H1 (cell line): ENCODE data around the gene OXA1L. TPM values are rescaled to one million over a fixed set of nuclear protein-coding genes. Genes with fewer than 3 reads are reported as not detected.
"Not testable (repeated sequence)": the region's sequence is repeated elsewhere in the genome, so short reads cannot be mapped to it uniquely, and the experiment has no call there.

ENCODE experiments used
- CTCF ChIA-PET: fragments of 300-600 bp; sonication (Branson Sonifier 250); formaldehyde crosslinking; loops from one replicate; lab custom pipeline; 2021; ENCODE audit not compliant: partially characterized antibody; lab: Charles Lee
- POLR2A ChIA-PET: fragments of 300-600 bp; sonication (Branson Sonifier 250); formaldehyde crosslinking; loops from one replicate; lab custom pipeline; 2021; ENCODE audit warnings: inconsistent platforms; ENCODE audit not compliant: partially characterized antibody; lab: Charles Lee
- DNase-seq, 2 experiments: peaks; one replicate each; pipeline versions ENCODE4 v3.0.0 to v3.0.0-alpha.2; 2010 to 2022; ENCODE audit warnings: low spot score in 2 of 2, low read depth in 1 of 2, mixed read lengths in 1 of 2
- FAIRE-seq: peaks from 2 replicates; lab custom pipeline; 2011; peaks lifted over from hg19 to GRCh38; lab: Jason Lieb, UNC
- H2AFZ ChIP-seq: 2 replicates; pipeline ENCODE4 v1.8.1; 2012; ENCODE audit warnings: low read length, inconsistent platforms
- H2AK5ac ChIP-seq: 2 replicates; pipeline ENCODE4 v1.6.1; 2013; ENCODE audit warnings: low read depth, low read length
- H2BK120ac ChIP-seq: replicated peaks from 2 replicates; pipeline ENCODE3; 2013; ENCODE audit warnings: low read depth, low read length, inconsistent platforms
- H2BK12ac ChIP-seq: 2 replicates; pipeline ENCODE4 v1.6.1; 2013; ENCODE audit warnings: low read depth, low read length
- H2BK15ac ChIP-seq: 2 replicates; pipeline ENCODE4 v1.6.1; 2013; ENCODE audit warnings: low read length
- H2BK20ac ChIP-seq: 2 replicates; pipeline ENCODE4 v1.6.1; 2013; ENCODE audit warnings: low read length
- H2BK5ac ChIP-seq: 2 replicates; pipeline ENCODE4 v1.6.1; 2013; ENCODE audit warnings: low read depth, low read length
- H3K14ac ChIP-seq: 2 replicates; pipeline ENCODE4 v1.6.1; 2013; ENCODE audit warnings: inconsistent platforms; ENCODE audit not compliant: insufficient read length
- H3K18ac ChIP-seq: 2 replicates; pipeline ENCODE4 v1.6.1; 2013; ENCODE audit warnings: low read length; ENCODE audit errors: extremely low read depth
- H3K23ac ChIP-seq: 2 replicates; pipeline ENCODE4 v1.6.1; 2013; ENCODE audit warnings: inconsistent platforms; ENCODE audit not compliant: insufficient read length
- H3K23me2 ChIP-seq: 2 replicates; pipeline ENCODE4 v1.6.1; 2013; ENCODE audit warnings: low read depth, low read length
- H3K27ac ChIP-seq: 2 replicates; pipeline ENCODE4 v1.6.1; 2011; ENCODE audit warnings: low read depth, low read length, inconsistent platforms
- H3K27me3 ChIP-seq, 4 experiments: replicated peaks in 1 of 4; 1 replicate in 1 of 4; 2 replicates in 3 of 4; pipeline versions ENCODE4 v1.6.1 to v1.8.1; 2011 to 2013; ENCODE audit warnings: low read length in 3 of 4, mild to moderate bottlenecking in 3 of 4, inconsistent platforms in 2 of 4, mixed read lengths in 2 of 4, moderate library complexity in 1 of 4; ENCODE audit not compliant: control insufficient read depth in 3 of 4, insufficient read depth in 3 of 4; ENCODE audit errors: extremely low read depth in 1 of 4
- H3K36me3 ChIP-seq, 4 experiments: 2 replicates each; pipeline versions ENCODE4 v1.6.1 to v1.8.1; 2011 to 2013; ENCODE audit warnings: mild to moderate bottlenecking in 4 of 4, low read length in 3 of 4, moderate library complexity in 2 of 4, control low read depth in 1 of 4, inconsistent platforms in 1 of 4; ENCODE audit not compliant: insufficient read depth in 4 of 4, control insufficient read depth in 2 of 4
- H3K4ac ChIP-seq: replicated peaks from 2 replicates; pipeline ENCODE3; 2013; ENCODE audit warnings: low read length, low read depth, mixed read lengths, inconsistent platforms; ENCODE audit not compliant: insufficient read length
- H3K4me1 ChIP-seq, 4 experiments: replicated peaks in 1 of 4; 1 replicate in 1 of 4; 2 replicates in 3 of 4; pipeline versions ENCODE4 v1.6.1 to v1.8.1; 2011 to 2013; ENCODE audit warnings: low read length in 3 of 4, inconsistent platforms in 2 of 4, mixed read lengths in 1 of 4; ENCODE audit not compliant: insufficient read depth in 4 of 4, control insufficient read depth in 3 of 4
- H3K4me2 ChIP-seq, 2 experiments: 2 replicates each; pipeline versions ENCODE4 v1.6.1 to v1.8.1; 2011 to 2013; ENCODE audit warnings: low read depth in 2 of 2, low read length in 2 of 2, control low read depth in 1 of 2, inconsistent platforms in 1 of 2, mild to moderate bottlenecking in 1 of 2; ENCODE audit not compliant: insufficient read depth in 1 of 2
- H3K4me3 ChIP-seq, 4 experiments: fragments of 200-600, 300-600 bp in 1 of 4; sonication (generic), shearing (Covaris generic), sonication (Bioruptor Twin) in 1 of 4; 2 replicates each; pipeline versions ENCODE4 v1.5.1 to v1.8.1; 2011 to 2016; ENCODE audit warnings: low read length in 4 of 4, low read depth in 3 of 4, control low read depth in 2 of 4, inconsistent platforms in 2 of 4, mild to moderate bottlenecking in 2 of 4, mixed read lengths in 1 of 4, moderate library complexity in 1 of 4; ENCODE audit not compliant: insufficient read depth in 2 of 4; ENCODE audit errors: extremely low read depth in 1 of 4
- H3K56ac ChIP-seq: replicated peaks from 2 replicates; pipeline ENCODE3; 2013; ENCODE audit warnings: low read depth, mild to moderate bottlenecking, mixed read lengths, low read length, inconsistent platforms; ENCODE audit not compliant: insufficient read length
- H3K79me1 ChIP-seq: 2 replicates; pipeline ENCODE4 v1.6.1; 2013; ENCODE audit warnings: low read depth, low read length, control low read depth
- H3K79me2 ChIP-seq, 2 experiments: 2 replicates each; pipeline versions ENCODE4 v1.6.1 to v1.8.1; 2012 to 2013; ENCODE audit warnings: low read length in 2 of 2, mild to moderate bottlenecking in 2 of 2, inconsistent platforms in 1 of 2; ENCODE audit not compliant: insufficient read depth in 2 of 2, control insufficient read depth in 1 of 2
- H3K9ac ChIP-seq, 4 experiments: replicated peaks in 1 of 4; 1 replicate in 1 of 4; 2 replicates in 3 of 4; pipeline versions ENCODE4 v1.6.1 to v1.8.1; 2011 to 2013; ENCODE audit warnings: low read depth in 3 of 4, low read length in 3 of 4, control low read depth in 2 of 4, mild to moderate bottlenecking in 2 of 4, moderate library complexity in 2 of 4, inconsistent platforms in 1 of 4; ENCODE audit errors: extremely low read depth in 1 of 4
- H3K9me3 ChIP-seq, 2 experiments: 2 replicates each; pipeline versions ENCODE4 v1.6.1 to v1.8.1; 2012 to 2013; ENCODE audit warnings: mild to moderate bottlenecking in 2 of 2, moderate library complexity in 2 of 2, control low read depth in 1 of 2, inconsistent platforms in 1 of 2, low read depth in 1 of 2, low read length in 1 of 2, mixed read lengths in 1 of 2; ENCODE audit not compliant: insufficient read depth in 2 of 2
- H4K20me1 ChIP-seq, 2 experiments: replicated peaks in 1 of 2; 2 replicates each; pipeline versions ENCODE3 to v1.8.1; 2011 to 2013; ENCODE audit warnings: inconsistent platforms in 2 of 2, low read length in 2 of 2, mild to moderate bottlenecking in 1 of 2; ENCODE audit not compliant: insufficient read depth in 2 of 2, control insufficient read depth in 1 of 2
- H4K5ac ChIP-seq: 2 replicates; pipeline ENCODE4 v1.6.1; 2013; ENCODE audit warnings: low read length, low read depth, mixed read lengths, inconsistent platforms; ENCODE audit not compliant: insufficient read length
- H4K8ac ChIP-seq: 2 replicates; pipeline ENCODE4 v1.8.0; 2013; ENCODE audit warnings: mild to moderate bottlenecking, moderate library complexity, low read length, inconsistent platforms; ENCODE audit not compliant: insufficient read depth; ENCODE audit errors: extremely low read depth
- H4K91ac ChIP-seq: replicated peaks from 2 replicates; pipeline ENCODE3; 2013; ENCODE audit warnings: low read length, mixed read lengths, inconsistent platforms; ENCODE audit not compliant: insufficient read length
- WGBS, 2 experiments: shearing (Covaris generic) in 1 of 2; methylation state at CpG; one replicate each; pipeline versions ENCODE4 v1.1.6 to v1.1.7; 2013 to 2015; ENCODE audit warnings: low lambda C conversion rate in 2 of 2, mixed read lengths in 2 of 2, inconsistent platforms in 1 of 2, low coverage in 1 of 2, missing lambda C conversion rate in 1 of 2; ENCODE audit not compliant: insufficient replicate concordance in 2 of 2, insufficient coverage in 1 of 2, insufficient read length in 1 of 2; ENCODE audit errors: extremely low coverage in 1 of 2, missing lambda C conversion rate in 1 of 2; 5-methylcytosine and 5-hydroxymethylcytosine counted together
- polyA plus RNA-seq, 7 experiments: library from polyadenylated mRNA; depleted of rRNA in 3 of 7; stranded (reverse) in 5 of 7; unstranded in 2 of 7; fragments of >200 nt in 5 of 7; fragments of 200-250 nt in 2 of 7; gene quantifications; 1 replicate in 5 of 7; 2 replicates in 1 of 7; 4 replicates in 1 of 7; pipeline versions ENCODE4 v1.2.1 to v1.2.3, GENCODE V29; 2011 to 2013; ENCODE audit warnings: missing spikeins in 2 of 7, mixed read lengths in 2 of 7
- total RNA-seq: library from RNA; stranded (reverse); fragmentation: NEBNext Ultra II Directional; extraction: Animal tissue kit (Norgen Biotek cat#: 25700); gene quantifications from 2 replicates; pipeline ENCODE4 v1.2.1, GENCODE V29; 2021

OXA1L gene
- total and polyA plus RNA-seq, 2 of the 8 experiments (the other 6 are each of a cell fraction or from before 2014, with no cell fraction given), result 125 to 199 TPM

DNA sequence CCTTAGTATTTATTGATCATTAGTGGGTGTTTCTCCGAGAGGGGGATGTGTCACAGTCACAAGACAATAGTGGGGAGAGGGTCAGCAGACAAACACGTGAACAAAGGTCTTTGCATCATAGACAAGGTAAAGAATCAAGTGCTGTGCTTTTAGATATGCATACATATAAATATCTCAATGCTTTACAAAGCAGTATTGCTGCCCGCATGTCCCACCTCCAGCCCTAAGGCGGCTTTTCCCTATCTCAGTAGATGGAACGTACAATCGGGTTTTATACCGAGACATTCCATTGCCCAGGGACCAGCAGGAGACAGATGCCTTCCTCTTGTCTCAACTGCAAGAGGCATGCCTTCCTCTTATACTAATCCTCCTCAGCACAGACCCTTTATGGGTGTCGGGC is 41.6 kb upstream of the OXA1L start:
- H3K36me3 ChIP-seq, H3K4me1 ChIP-seq, H2AFZ ChIP-seq, H3K4me3 ChIP-seq, H2BK15ac ChIP-seq, H3K27ac ChIP-seq, POLR2A ChIA-PET, H3K18ac ChIP-seq, H4K5ac ChIP-seq, H4K8ac ChIP-seq, H3K56ac ChIP-seq, H2BK12ac ChIP-seq, H2BK120ac ChIP-seq, H3K14ac ChIP-seq, CTCF ChIA-PET, H2AK5ac ChIP-seq, H3K27me3 ChIP-seq, H3K9me3 ChIP-seq, H4K20me1 ChIP-seq, H3K9ac ChIP-seq, H4K91ac ChIP-seq, H3K4ac ChIP-seq, H3K23ac ChIP-seq, H3K4me2 ChIP-seq, H3K79me1 ChIP-seq, DNase-seq, H3K79me2 ChIP-seq, FAIRE-seq, H3K23me2 ChIP-seq, H2BK20ac ChIP-seq, H2BK5ac ChIP-seq: not testable (repeated sequence)
- 86% methylated on average over 8 of the region's 8 CpGs; no CpG with 5 or more reads in 1 of the 2 experiments for WGBS, 2 experiments

DNA sequence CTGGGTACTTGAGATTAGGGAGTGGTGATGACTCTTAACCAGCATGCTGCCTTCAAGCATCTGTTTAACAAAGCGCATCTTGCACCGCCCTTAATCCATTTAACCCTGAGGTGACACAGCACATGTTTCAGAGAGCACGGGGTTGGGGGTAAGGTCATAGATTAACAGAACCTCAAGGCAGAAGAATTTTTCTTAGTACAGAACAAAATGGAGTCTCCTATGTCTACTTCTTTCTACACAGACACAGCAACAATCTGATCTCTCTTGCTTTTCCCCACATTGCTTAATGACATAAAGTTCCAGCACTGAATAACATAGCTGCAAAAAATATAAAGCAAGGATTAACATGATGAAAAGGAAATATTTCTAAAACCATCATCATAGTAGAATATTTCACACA is 41.1 kb upstream of the OXA1L start:
- H4K91ac ChIP-seq, H3K27me3 ChIP-seq, H3K23ac ChIP-seq, H2BK5ac ChIP-seq, H3K4me3 ChIP-seq, H3K79me2 ChIP-seq, H3K79me1 ChIP-seq, H4K20me1 ChIP-seq, H2BK120ac ChIP-seq, DNase-seq, H3K4me1 ChIP-seq, H3K4ac ChIP-seq, H3K14ac ChIP-seq, H2AK5ac ChIP-seq, H3K36me3 ChIP-seq, H3K23me2 ChIP-seq, H2BK20ac ChIP-seq, H3K56ac ChIP-seq, H3K9me3 ChIP-seq, POLR2A ChIA-PET, H2BK12ac ChIP-seq, H3K18ac ChIP-seq, H4K5ac ChIP-seq, H3K9ac ChIP-seq, H3K27ac ChIP-seq, FAIRE-seq, H2AFZ ChIP-seq, H3K4me2 ChIP-seq, H2BK15ac ChIP-seq, H4K8ac ChIP-seq: not testable (repeated sequence)
- WGBS, 2 experiments, result 80% methylated on average over 3 of the region's 3 CpGs; no CpG with 5 or more reads in 1 of the 2 experiments
- CTCF ChIA-PET, result interaction anchor here (0.9 kb wide), 1 partner anchor 155 kb away, joined by 3 read pairs; no protein-coding TSS in a partner anchor
